Chondrocyte (in vitro differentiated cells): ENCODE results near the gene INF2. TPM values are rescaled to one million over a fixed set of nuclear protein-coding genes. Genes with fewer than 3 reads are reported as not detected.

Experiments used
- DNase-seq: peaks from one replicate; pipeline ENCODE4 v3.0.0; 2021; ENCODE audit warnings: mixed read lengths, low spot score
- H3K27ac Mint-ChIP-seq: one replicate; pipeline ENCODE4 v1.8.0; 2021; ENCODE audit warnings: mild to moderate bottlenecking, moderate library complexity, mixed read lengths; ENCODE audit not compliant: unreplicated experiment
- H3K27me3 Mint-ChIP-seq: 2 replicates; pipeline ENCODE4 v1.8.0; 2021; ENCODE audit warnings: low read depth, mixed read lengths
- H3K36me3 Mint-ChIP-seq: 2 replicates; pipeline ENCODE4 v1.8.0; 2021; ENCODE audit warnings: low read depth, mixed read lengths
- H3K4me1 Mint-ChIP-seq: 2 replicates; pipeline ENCODE4 v1.8.0; 2021; ENCODE audit warnings: low read depth, mild to moderate bottlenecking, mixed read lengths
- H3K4me3 Mint-ChIP-seq: one replicate; pipeline ENCODE4 v1.8.0; 2021; ENCODE audit warnings: mild to moderate bottlenecking, moderate library complexity, mixed read lengths; ENCODE audit not compliant: unreplicated experiment
- H3K9me3 Mint-ChIP-seq: 2 replicates; pipeline ENCODE4 v1.8.0; 2021; ENCODE audit warnings: low read depth, mixed read lengths
- CTCF ChIP-seq: fragments of 200-600 bp; sonication (generic); IDR thresholded peaks from 2 replicates; pipeline ENCODE4 v1.5.0; 2021; ENCODE audit warnings: antibody characterized with exemption, mild to moderate bottlenecking, moderate library complexity
- total RNA-seq: library from RNA; stranded (reverse); gene quantifications from 3 replicates; pipeline ENCODE4 v1.2.1, GENCODE V29; 2021

Gene INF2
- total RNA-seq, 1 donor from 2014 or later: 117 TPM

- no peak overlapping the region for H3K4me3 Mint-ChIP-seq
- H3K9me3 Mint-ChIP-seq: no peaks in the 10 kb centered on the region
- no peak for DNase-seq
- peaks cover 5% of the 10 kb centered on the region for H3K4me1 Mint-ChIP-seq
- peaks cover 9% of the 10 kb centered on the region for H3K36me3 Mint-ChIP-seq
- H3K27me3 Mint-ChIP-seq: no peaks in the 10 kb centered on the region
- H3K27ac Mint-ChIP-seq: no peak overlapping the region
- TF ChIP-seq CTCF: no peak
Measured at GRCh38 chr14:104704252-104704651, 14.8 kb downstream of the INF2 start.

GRCh38 chr14:104705340-104706047 lies 16.1 kb downstream of the INF2 start:
- peaks cover 13% of the 10 kb centered on the region for H3K36me3 Mint-ChIP-seq
- H3K4me3 Mint-ChIP-seq: no peak overlapping the region
- no peaks in the 10 kb centered on the region for H3K27me3 Mint-ChIP-seq
- no peak overlapping the region for H3K27ac Mint-ChIP-seq
- peaks cover 5% of the 10 kb centered on the region for H3K4me1 Mint-ChIP-seq
- no peak for DNase-seq
- no peaks in the 10 kb centered on the region for H3K9me3 Mint-ChIP-seq
- TF ChIP-seq CTCF: no peak

- Mint-ChIP-seq H3K36me3 (peaks cover 14% of the 10 kb centered on the region), H3K27ac (no peak overlapping the region), H3K4me1 (peaks cover 5% of the 10 kb centered on the region), H3K9me3 (no peaks in the 10 kb centered on the region), H3K4me3 (no peak overlapping the region), H3K27me3 (no peaks in the 10 kb centered on the region)
- no peak for DNase-seq
- TF ChIP-seq CTCF: no peak
Measured at GRCh38 chr14:104706733-104707607, 17.6 kb downstream of the INF2 start.

GRCh38 chr14:104707608-104708595 lies 18.5 kb downstream of the INF2 start:
- TF ChIP-seq CTCF: no peak
- peaks cover 14% of the 10 kb centered on the region for H3K36me3 Mint-ChIP-seq

More at GRCh38 chr14:104707608-104708595, 18.5 kb downstream of the INF2 start:
- Mint-ChIP-seq H3K4me3 (no peak overlapping the region), H3K27me3 (no peaks in the 10 kb centered on the region), H3K4me1 (peaks cover 5% of the 10 kb centered on the region), H3K27ac (peak overlapping the region; percentile 36), H3K9me3 (no peaks in the 10 kb centered on the region)
- no peak for DNase-seq
